Measurements from ENCODE around the gene FOXE1. TPM values are rescaled to one million over a fixed set of nuclear protein-coding genes. Genes with fewer than 3 reads are reported as not detected.

The FOXE1 gene
- total RNA-seq (not detected), polyA plus RNA-seq (ENCODE audit: insufficient read length in 6 of 6) (not detected)
- long read RNA-seq, donor 1: 0 reads
- long read RNA-seq, donor 2: 0 reads
- long read RNA-seq, donor 3: 0 reads
- long read RNA-seq, donor 4: 0 reads
- long read RNA-seq, donor 5: 0 reads
- long read RNA-seq, donor 6: 0 reads
- long read RNA-seq, donor 7: 0 reads
- long read RNA-seq, donor 8: 0 reads
- long read RNA-seq, donor 9: 0 reads
- long read RNA-seq, donor 10: 0 reads
- long read RNA-seq, donor 11: 0 reads
- long read RNA-seq, donor 12: 0 reads

- intact Hi-C loops (cut with DNase I): no loop called here
- Histone ChIP-seq H3K27me3 (peaks cover 100% of the 10 kb centered on the region in 2 donors), H3K4me3 (peak within 1 kb of the TSS; percentile 12 to 35), H3K36me3 (no peaks in the 10 kb centered on the region), H3K4me1 (peaks cover 15 to 46% of the 10 kb centered on the region in 2 donors), H3K9me3 (no peaks in the 10 kb centered on the region), H3K27ac (no peak within 1 kb of the TSS)
- ATAC-seq (peak; percentile 22), DNase-seq (peak in 1 of 4 donors; percentile 78)
- TF ChIP-seq, protein P1, sequence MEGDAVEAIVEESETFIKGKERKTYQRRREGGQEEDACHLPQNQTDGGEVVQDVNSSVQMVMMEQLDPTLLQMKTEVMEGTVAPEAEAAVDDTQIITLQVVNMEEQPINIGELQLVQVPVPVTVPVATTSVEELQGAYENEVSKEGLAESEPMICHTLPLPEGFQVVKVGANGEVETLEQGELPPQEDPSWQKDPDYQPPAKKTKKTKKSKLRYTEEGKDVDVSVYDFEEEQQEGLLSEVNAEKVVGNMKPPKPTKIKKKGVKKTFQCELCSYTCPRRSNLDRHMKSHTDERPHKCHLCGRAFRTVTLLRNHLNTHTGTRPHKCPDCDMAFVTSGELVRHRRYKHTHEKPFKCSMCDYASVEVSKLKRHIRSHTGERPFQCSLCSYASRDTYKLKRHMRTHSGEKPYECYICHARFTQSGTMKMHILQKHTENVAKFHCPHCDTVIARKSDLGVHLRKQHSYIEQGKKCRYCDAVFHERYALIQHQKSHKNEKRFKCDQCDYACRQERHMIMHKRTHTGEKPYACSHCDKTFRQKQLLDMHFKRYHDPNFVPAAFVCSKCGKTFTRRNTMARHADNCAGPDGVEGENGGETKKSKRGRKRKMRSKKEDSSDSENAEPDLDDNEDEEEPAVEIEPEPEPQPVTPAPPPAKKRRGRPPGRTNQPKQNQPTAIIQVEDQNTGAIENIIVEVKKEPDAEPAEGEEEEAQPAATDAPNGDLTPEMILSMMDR (IDR thresholded peaks at IDR 0.05): no peak
Observed at GRCh38 chr9:97853056-97853843, at the start of gene FOXE1. Gene FOXE1, plus strand, starts transcription at chr9:97853226. Its CDS starts 689 bp downstream, at chr9:97853915.

- no peaks in the 10 kb centered on the region for H3K36me3 ChIP-seq
- peak overlapping the region; percentile 45 to 56 for H3K27ac ChIP-seq
- TF ChIP-seq, protein P1 (IDR thresholded peaks at IDR 0.05): no peak
- intact Hi-C loops (cut with DNase I): no loop called here
- DNase-seq (no peak), ATAC-seq (no peak)
- H3K9me3 ChIP-seq: no peaks in the 10 kb centered on the region
- peaks cover 10 to 70% of the 10 kb centered on the region in 2 donors for H3K27me3 ChIP-seq
- H3K4me1 ChIP-seq: peaks cover 3 to 13% of the 10 kb centered on the region in 2 donors
- H3K4me3 ChIP-seq: peak overlapping the region in 1 of 2 donors; percentile 40
Observed at GRCh38 chr9:97804059-97804365, 49.0 kb upstream of the FOXE1 start.

DNA sequence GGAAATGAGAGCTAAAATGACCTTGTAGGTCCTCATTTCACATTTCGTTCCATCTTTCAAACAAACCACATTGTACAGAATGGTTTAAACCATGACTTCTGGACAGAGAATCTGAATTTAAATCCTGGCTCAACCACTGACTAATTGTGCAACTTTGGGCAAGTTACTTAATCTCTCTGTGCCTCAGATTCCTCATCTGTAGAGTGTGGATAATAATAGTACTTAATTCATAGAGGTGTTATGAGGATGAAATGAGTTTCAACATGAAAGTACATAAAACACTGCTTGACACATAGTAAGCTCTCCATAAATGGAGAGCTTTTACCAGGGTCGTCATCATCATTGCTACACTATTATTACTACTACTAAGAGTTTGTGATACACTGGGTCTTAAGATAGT is 46.3 kb upstream of the FOXE1 start:
- TF ChIP-seq, protein P1 (IDR thresholded peaks at IDR 0.05): no peak
- no peak overlapping the region for H3K4me3 ChIP-seq
- H3K27ac ChIP-seq: no peak overlapping the region
- intact Hi-C loops (cut with DNase I): no loop called here
- no peaks in the 10 kb centered on the region for H3K36me3 ChIP-seq
- peaks cover 3 to 13% of the 10 kb centered on the region in 2 donors for H3K4me1 ChIP-seq
- ATAC-seq (no peak), DNase-seq (no peak)
- H3K9me3 ChIP-seq: no peaks in the 10 kb centered on the region
- H3K27me3 ChIP-seq: peaks cover 6 to 67% of the 10 kb centered on the region in 2 donors

DNA sequence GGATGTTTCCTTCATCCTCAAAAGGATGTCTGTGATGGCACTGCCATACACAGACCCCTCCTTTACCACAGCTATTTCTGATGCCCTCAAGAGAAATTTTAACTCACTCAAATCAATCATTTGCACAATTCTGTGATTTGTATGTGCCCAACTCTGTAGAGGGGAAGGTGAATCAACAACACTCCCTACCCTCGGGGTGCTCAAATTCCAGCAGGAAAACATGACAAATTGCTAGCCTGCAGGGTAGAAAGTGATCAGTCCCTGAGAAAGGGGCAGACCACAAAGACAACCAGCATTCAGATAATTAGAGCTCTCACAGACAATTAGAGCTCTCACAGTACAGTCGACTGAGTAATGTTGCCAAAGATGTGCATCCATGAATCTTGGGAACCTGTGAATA is 45.3 kb upstream of the FOXE1 start:
- Histone ChIP-seq H3K4me1 (peaks cover 3 to 13% of the 10 kb centered on the region in 2 donors), H3K27ac (no peak overlapping the region), H3K36me3 (no peaks in the 10 kb centered on the region), H3K9me3 (no peaks in the 10 kb centered on the region), H3K4me3 (no peak overlapping the region), H3K27me3 (peaks cover 6 to 58% of the 10 kb centered on the region in 2 donors)
- intact Hi-C loops (cut with DNase I): no loop called here
- DNase-seq: no peak
- no peak for ATAC-seq
- TF ChIP-seq, protein P1 (IDR thresholded peaks at IDR 0.05): no peak

GRCh38 chr9:97808415-97808814 is 44.6 kb upstream of the FOXE1 start:
- intact Hi-C loops (cut with DNase I): no loop called here
- Histone ChIP-seq H3K4me1 (peaks cover 3 to 7% of the 10 kb centered on the region in 2 donors), H3K4me3 (no peak overlapping the region), H3K27ac (no peak overlapping the region), H3K27me3 (peaks cover 6 to 50% of the 10 kb centered on the region in 2 donors), H3K9me3 (peaks cover 0 to 5% of the 10 kb centered on the region in 2 donors), H3K36me3 (no peaks in the 10 kb centered on the region)
- TF ChIP-seq, protein P1 (IDR thresholded peaks at IDR 0.05): no peak
- DNase-seq: no peak
- ATAC-seq: no peak

Measured in left lung (tissue), 14 donors.